Prostate gland (tissue), 2 donors: ENCODE results near the gene SKIDA1. TPM values are rescaled to one million over a fixed set of nuclear protein-coding genes. Genes with fewer than 3 reads are reported as not detected.

Experiments used
- DNase-seq: peaks from one replicate; pipeline ENCODE4 v3.0.0-alpha.2; 2019; ENCODE audit warnings: low spot score
- H3K27ac ChIP-seq, 2 donors: fragments of 200-600 bp; sonication (generic); 2 replicates each; pipeline ENCODE4 v1.5.1; 2017 to 2019
- H3K27me3 ChIP-seq: fragments of 200-600 bp; sonication (generic); replicated peaks from 2 replicates; pipeline ENCODE4 v1.5.1; 2019; ENCODE audit not compliant: insufficient read depth
- H3K36me3 ChIP-seq, 2 donors: fragments of 200-600 bp; sonication (generic); 1 replicate in 1 of 2; 2 replicates in 1 of 2; pipeline versions ENCODE4 v1.5.1 to v1.8.1; 2017 to 2019
- H3K4me1 ChIP-seq: fragments of 200-600 bp; sonication (generic); replicated peaks from 2 replicates; pipeline ENCODE4 v1.5.1; 2019
- H3K4me3 ChIP-seq, 2 donors: fragments of 200-600 bp; sonication (generic); 2 replicates each; pipeline ENCODE4 v1.5.1; 2017 to 2019
- H3K9me3 ChIP-seq: fragments of 200-600 bp; sonication (generic); 2 replicates; pipeline ENCODE4 v1.5.1; 2017
- CTCF ChIP-seq, 4 experiments: fragments of 200-600 bp in 2 of 4; fragments of 450-650 bp in 2 of 4; sonication (generic) in 2 of 4; IDR thresholded peaks; 1 replicate in 3 of 4; 2 replicates in 1 of 4; pipeline ENCODE4 v1.5.1; 2016 to 2019; ENCODE audit warnings: antibody characterized with exemption in 4 of 4, mild to moderate bottlenecking in 2 of 4, moderate library complexity in 2 of 4
- POLR2A ChIP-seq: fragments of 450-650 bp; IDR thresholded peaks from one replicate; pipeline ENCODE4 v1.6.1; 2016; ENCODE audit warnings: antibody characterized with exemption, mild to moderate bottlenecking
- POLR2AphosphoS5 ChIP-seq: sonication (generic); formaldehyde crosslinking; IDR thresholded peaks from one replicate; pipeline ENCODE4 v1.6.1; 2017; ENCODE audit warnings: antibody characterized with exemption
- WGBS: methylation state at CpG from one replicate; pipeline ENCODE4 v1.1.5; 2018; 5-methylcytosine and 5-hydroxymethylcytosine counted together
- intact Hi-C: fragments of 100-400 bp; cut with DNase I; formaldehyde crosslinking; loops from one replicate; pipeline ENCODE4 v1.14.2; 2022
- total RNA-seq, 2 donors: library from RNA; depleted of rRNA; stranded (reverse); fragments of >200 nt; gene quantifications; one replicate each; pipeline ENCODE4 v1.1.0, GENCODE V29; 2016

The SKIDA1 gene
- total RNA-seq, 2 donors from 2014 or later, result 1.5 to 4.3 TPM

DNA sequence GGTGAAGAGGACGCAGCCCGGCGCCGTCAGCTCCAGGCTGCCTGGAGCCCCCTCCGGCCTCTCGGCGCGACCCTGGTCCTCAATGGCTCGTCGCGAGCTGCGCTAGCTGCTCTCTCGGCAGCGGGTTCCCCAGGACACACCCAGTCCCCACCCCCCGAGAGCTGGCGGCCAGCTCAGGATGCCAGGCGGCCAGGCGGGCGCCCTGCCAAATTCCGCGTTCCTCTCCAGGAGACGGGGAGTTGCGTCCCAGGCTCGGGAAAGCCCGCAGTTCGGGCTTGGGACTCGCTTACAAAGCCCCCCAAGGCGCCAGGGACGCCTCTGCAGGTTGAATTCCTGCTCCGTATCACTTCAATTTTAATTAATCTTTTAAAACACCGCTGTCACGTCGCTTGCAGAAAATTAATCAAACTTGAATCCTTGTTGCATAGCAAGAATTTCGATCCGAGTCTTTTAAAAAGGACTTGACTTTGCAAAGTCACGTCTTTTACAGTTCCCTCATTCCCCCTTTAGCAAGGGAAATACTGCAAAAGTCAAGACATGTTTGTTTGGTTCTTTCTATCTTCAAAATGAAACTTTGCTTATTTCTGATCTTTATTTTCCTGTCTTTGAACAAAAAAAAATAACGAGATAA is 28.2 kb downstream of the SKIDA1 start:
- H3K4me3 ChIP-seq, result peak overlapping the region; percentile 64 to 65
- 3% methylated on average over 33 of the region's 37 CpGs for WGBS
- peak; percentile 10 for TF ChIP-seq POLR2A
- no peak for TF ChIP-seq CTCF (IDR thresholded peaks at IDR 0.05)
- TF ChIP-seq POLR2AphosphoS5, result peak; percentile 83
- peak; percentile 93 for DNase-seq
- no peaks in the 10 kb centered on the region for H3K36me3 ChIP-seq
- intact Hi-C loops, result loop anchor here (5.0 to 10.0 kb wide), 4 partner anchors 220 to 1490 kb away; no protein-coding TSS in a partner anchor
- H3K27ac ChIP-seq, result peak overlapping the region; percentile 48 to 52
- no peaks in the 10 kb centered on the region for H3K4me1 ChIP-seq
- H3K27me3 ChIP-seq, result no peaks in the 10 kb centered on the region
- H3K9me3 ChIP-seq, result no peaks in the 10 kb centered on the region

- no peaks in the 10 kb centered on the region for H3K27me3 ChIP-seq
- peak overlapping the region; percentile 64 to 65 for H3K4me3 ChIP-seq
- TF ChIP-seq POLR2A (no peak), CTCF (IDR thresholded peaks at IDR 0.05) (peak in 3 of 4 experiments; percentile 15 to 39 (median 20)), POLR2AphosphoS5 (no peak)
- H3K9me3 ChIP-seq, result no peaks in the 10 kb centered on the region
- H3K4me1 ChIP-seq, result no peaks in the 10 kb centered on the region
- H3K36me3 ChIP-seq, result no peaks in the 10 kb centered on the region
- WGBS, result under 1% methylated on average over 71 of the region's 72 CpGs
- intact Hi-C loops, result loop anchor here (5.0 to 10.0 kb wide), 4 partner anchors 219 to 1491 kb away; no protein-coding TSS in a partner anchor
- peak overlapping the region; percentile 48 to 52 for H3K27ac ChIP-seq
- DNase-seq, result peak; percentile 39
Observed at GRCh38 chr10:21496343-21497176, 28.9 kb downstream of the SKIDA1 start.

- Histone ChIP-seq H3K27ac (peak overlapping the region; percentile 48 to 52), H3K27me3 (no peaks in the 10 kb centered on the region), H3K9me3 (no peaks in the 10 kb centered on the region), H3K4me1 (no peaks in the 10 kb centered on the region), H3K4me3 (peak overlapping the region; percentile 64 to 65), H3K36me3 (no peaks in the 10 kb centered on the region)
- peak; percentile 73 for DNase-seq
- WGBS, result under 1% methylated on average over 25 of the region's 58 CpGs
- TF ChIP-seq CTCF (IDR thresholded peaks at IDR 0.05) (peak; percentile 96 to 98 (median 98)), POLR2A (no peak), POLR2AphosphoS5 (peak; percentile 10)
- intact Hi-C loops, result loop anchor here (2.0 to 10.0 kb wide), 5 partner anchors 219 to 1491 kb away; no protein-coding TSS in a partner anchor
Observed at GRCh38 chr10:21495752-21496342, 29.6 kb downstream of the SKIDA1 start.

- Histone ChIP-seq H3K9me3 (no peaks in the 10 kb centered on the region), H3K36me3 (no peaks in the 10 kb centered on the region), H3K4me1 (no peaks in the 10 kb centered on the region), H3K27me3 (no peaks in the 10 kb centered on the region), H3K4me3 (peak overlapping the region; percentile 64 to 65), H3K27ac (peak overlapping the region in 1 of 2 donors; percentile 36)
- no peak for TF ChIP-seq POLR2A
- peak in 1 of 4 experiments; percentile 2 for TF ChIP-seq CTCF (IDR thresholded peaks at IDR 0.05)
- no peak for TF ChIP-seq POLR2AphosphoS5
- under 1% methylated on average over 42 of the region's 42 CpGs for WGBS
- intact Hi-C loops, result loop anchor here (2.0 to 10.0 kb wide), 5 partner anchors 218 to 1492 kb away; no protein-coding TSS in a partner anchor
- DNase-seq, result no peak
Observed at GRCh38 chr10:21495002-21495751, 30.3 kb downstream of the SKIDA1 start.
